AG09309 (cell line): Measurements from ENCODE around the gene SERAC1.
A peak's percentile ranks its signal among the peaks of the same experiment; 100 is the strongest.
"Not testable (repeated sequence)": the region's sequence is repeated elsewhere in the genome, so short reads cannot be mapped to it uniquely, and the experiment has no call there.

Source experiments
- DNase-seq: peaks from one replicate; pipeline ENCODE4 v3.0.0-alpha.2; 2010; ENCODE audit warnings: low read depth
- H3K4me3 ChIP-seq: 2 replicates; pipeline ENCODE4 v1.5.1; 2011; ENCODE audit warnings: mild to moderate bottlenecking, low read depth, low read length, moderate library complexity; ENCODE audit not compliant: control insufficient read depth
- CTCF ChIP-seq: IDR thresholded peaks from 2 replicates; pipeline ENCODE4 v1.5.1; 2011; ENCODE audit warnings: mild to moderate bottlenecking, low read depth, low read length, inconsistent platforms; ENCODE audit not compliant: insufficient read depth, control insufficient read depth; ENCODE audit errors: missing control alignments

Gene SERAC1

GRCh38 chr6:158185729-158186456, 17.8 kb upstream of the SERAC1 start:
- H3K4me3 ChIP-seq, result no peak overlapping the region
- peak; percentile 79 for DNase-seq
- no peak for TF ChIP-seq CTCF

GRCh38 chr6:158184608-158185007, 16.5 kb upstream of the SERAC1 start:
- no peak overlapping the region for H3K4me3 ChIP-seq
- DNase-seq, result no peak
- no peak for TF ChIP-seq CTCF

- not testable (repeated sequence) for H3K4me3 ChIP-seq, DNase-seq
Measured at GRCh38 chr6:158183174-158183972, 15.3 kb upstream of the SERAC1 start.

- H3K4me3 ChIP-seq, DNase-seq: not testable (repeated sequence)
Measured at GRCh38 chr6:158177712-158178111, 9.7 kb upstream of the SERAC1 start.

- no peak overlapping the region for H3K4me3 ChIP-seq
- DNase-seq, result no peak
- TF ChIP-seq CTCF, result no peak
Measured at GRCh38 chr6:158175111-158175510, 7.0 kb upstream of the SERAC1 start.

GRCh38 chr6:158174514-158174913, 6.5 kb upstream of the SERAC1 start:
- DNase-seq, result peak; percentile 93
- H3K4me3 ChIP-seq, result no peak overlapping the region
- no peak for TF ChIP-seq CTCF

GRCh38 chr6:158174024-158174423, 6.0 kb upstream of the SERAC1 start:
- TF ChIP-seq CTCF, result no peak
- DNase-seq, result no peak

More at GRCh38 chr6:158174024-158174423, 6.0 kb upstream of the SERAC1 start:
- no peak overlapping the region for H3K4me3 ChIP-seq
